HG03460 (cell line): ENCODE results near the gene CA4.
"Not testable (repeated sequence)": the region's sequence is repeated elsewhere in the genome, so short reads cannot be mapped to it uniquely, and the experiment has no call there.

ENCODE experiments used
- ATAC-seq: cut with Tn5 transposase; IDR thresholded peaks from one replicate; pipeline ENCODE4 v1.9.1; 2021; ENCODE audit not compliant: unreplicated experiment

CA4 gene

DNA sequence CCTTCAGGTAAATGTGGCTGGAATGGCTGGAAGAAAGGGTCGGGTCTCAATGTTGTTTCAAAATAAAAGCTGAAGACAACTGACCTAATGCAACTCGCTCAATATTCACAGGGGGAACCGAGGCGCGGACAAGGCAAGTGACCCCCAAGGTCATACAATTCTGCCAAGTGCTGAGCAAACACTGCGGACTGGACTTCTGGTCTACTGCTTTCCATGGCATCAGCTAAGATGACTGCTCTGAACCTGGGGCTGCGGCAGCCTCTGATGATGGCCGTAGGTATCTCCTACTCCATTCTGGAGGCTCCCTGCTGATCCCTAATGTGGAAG is 21.9 kb downstream of the CA4 start:
- no peak for ATAC-seq

DNA sequence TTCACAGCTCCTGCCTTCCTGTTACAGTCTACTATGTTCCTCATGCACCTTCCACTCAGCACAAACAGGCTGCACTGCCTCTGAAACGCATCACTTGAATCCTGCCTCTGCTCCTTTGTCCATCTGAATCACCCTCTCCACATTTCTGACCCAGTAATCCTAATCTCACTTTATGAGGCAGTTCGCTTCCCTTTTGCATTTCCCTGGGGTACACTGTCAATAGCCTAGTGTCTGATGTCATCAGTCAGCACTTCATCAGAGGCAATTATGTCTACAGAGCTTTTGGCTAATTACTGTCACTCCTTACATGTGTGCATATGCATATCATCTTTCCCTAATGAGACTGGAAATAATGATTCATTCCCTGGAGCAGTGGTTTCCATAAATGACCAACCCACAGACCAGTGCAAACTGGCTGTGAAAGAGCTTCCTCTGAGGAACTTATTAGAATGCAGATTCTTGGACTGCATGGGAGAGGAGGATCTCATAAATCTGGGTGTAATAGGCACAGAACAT is 23.6 kb downstream of the CA4 start:
- ATAC-seq = no peak

DNA sequence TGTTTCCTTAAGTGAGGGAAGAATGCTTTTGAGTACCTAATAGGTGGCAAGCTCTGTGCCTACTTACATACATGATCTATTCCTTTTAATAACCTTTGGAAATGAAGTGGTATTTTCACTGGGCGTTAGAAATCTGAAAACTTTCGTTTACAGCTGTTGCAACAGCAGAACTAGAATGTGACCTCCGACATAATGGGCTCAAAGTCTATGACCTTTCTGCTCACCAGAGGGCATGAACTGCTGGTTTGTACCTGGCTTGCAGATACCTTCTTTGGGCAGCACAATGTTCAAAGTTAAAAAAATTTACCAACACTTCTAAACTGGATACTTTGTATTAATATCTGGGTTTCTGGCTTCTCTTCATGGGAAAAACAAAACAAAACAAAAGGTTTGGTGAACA is 24.3 kb downstream of the CA4 start:
- no peak for ATAC-seq

DNA sequence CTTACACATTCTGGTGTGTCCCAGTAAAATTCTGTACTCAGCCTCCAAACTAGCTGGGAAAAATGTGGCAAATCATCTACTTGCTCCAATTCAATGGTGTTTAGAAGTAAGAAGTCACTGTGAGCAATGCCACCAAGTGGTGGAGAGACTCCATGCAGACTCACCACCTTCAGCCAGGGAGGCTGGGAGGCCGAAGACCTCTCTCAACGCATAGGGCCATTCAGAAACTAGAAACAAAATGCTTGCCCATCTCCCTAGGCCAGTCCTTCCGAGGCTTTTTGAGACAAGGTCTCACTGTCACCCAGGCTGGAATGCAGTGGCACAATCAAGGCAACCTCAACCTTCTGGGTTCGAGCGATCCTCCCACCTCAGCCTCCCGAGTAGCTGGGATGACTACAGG is 25.0 kb downstream of the CA4 start:
- not testable (repeated sequence) for ATAC-seq

DNA sequence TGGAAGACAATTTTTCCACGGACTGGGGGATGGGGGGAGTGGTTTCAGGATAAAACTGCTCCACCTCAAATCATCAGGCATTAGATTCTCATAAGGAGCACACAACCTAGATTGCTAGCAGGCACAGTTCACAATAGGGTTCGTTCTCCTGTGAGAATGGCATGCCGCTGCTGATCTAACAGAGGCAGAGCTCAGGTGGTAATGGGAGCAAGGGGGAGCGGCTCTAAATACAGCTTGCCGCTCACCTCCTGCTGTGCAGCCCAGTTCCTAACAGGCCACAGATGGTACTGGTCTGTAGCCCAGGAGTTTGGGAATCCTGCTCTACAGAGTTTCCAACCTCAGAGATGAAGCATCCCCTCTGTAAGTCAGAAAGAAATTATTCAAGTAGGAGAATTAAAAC is 27.0 kb downstream of the CA4 start:
- not testable (repeated sequence) for ATAC-seq

DNA sequence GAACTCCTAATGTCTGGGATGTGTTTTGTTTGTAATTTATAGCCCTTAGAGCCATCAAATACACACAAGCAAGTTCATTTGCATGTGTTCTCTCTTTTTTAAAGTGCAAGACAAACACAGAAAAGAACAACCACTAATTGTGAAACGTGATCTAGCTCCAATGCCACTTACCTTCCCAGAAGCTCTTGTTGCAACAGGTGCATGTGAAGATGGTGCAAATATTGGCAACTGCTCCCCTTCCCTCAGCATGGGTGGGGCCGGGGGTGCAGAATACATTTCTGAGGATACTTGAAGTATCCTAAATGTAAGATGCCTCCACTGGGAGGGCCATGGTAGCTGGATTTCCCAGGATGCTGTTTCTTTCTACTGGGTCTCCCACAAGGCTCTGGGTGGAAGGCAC is 28.4 kb downstream of the CA4 start:
- ATAC-seq = not testable (repeated sequence)

DNA sequence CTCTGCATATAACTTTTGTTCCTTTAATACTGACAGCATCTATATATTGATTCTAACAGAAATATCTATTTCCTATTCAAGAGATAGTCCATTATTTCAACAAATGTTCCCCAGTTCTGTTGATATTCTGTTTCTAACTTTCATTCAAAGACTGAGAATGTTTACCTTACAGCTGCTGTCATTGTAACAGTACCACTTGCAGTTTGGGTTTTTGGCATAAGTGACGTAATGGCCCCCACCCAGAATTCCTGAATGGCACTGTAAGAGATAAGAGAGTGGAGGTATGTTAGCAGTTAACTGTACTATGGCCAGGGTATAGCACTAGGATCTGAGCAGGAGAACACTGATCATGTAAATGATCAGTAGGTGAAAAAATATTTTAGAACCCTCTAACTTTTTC is 30.6 kb downstream of the CA4 start:
- ATAC-seq = not testable (repeated sequence)

DNA sequence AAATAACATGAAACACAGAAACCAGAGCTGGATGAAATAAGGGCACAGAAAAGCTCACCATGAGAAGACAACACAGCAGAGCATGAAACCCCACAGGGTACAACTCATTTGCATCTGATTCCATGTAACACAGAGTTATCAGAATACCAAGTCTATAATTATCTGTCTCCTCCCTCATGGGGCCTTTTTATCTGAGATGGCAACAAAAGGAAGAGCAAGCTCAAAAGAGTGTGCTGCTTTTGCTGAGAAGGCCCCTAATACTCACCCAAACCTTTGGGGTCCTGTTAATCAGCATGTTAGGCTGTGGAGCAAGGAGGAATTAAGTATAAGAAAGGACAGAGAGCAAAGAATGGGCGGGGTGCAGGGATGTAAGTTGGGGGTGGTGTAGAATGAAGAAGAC is 36.6 kb downstream of the CA4 start:
- not testable (repeated sequence) for ATAC-seq

DNA sequence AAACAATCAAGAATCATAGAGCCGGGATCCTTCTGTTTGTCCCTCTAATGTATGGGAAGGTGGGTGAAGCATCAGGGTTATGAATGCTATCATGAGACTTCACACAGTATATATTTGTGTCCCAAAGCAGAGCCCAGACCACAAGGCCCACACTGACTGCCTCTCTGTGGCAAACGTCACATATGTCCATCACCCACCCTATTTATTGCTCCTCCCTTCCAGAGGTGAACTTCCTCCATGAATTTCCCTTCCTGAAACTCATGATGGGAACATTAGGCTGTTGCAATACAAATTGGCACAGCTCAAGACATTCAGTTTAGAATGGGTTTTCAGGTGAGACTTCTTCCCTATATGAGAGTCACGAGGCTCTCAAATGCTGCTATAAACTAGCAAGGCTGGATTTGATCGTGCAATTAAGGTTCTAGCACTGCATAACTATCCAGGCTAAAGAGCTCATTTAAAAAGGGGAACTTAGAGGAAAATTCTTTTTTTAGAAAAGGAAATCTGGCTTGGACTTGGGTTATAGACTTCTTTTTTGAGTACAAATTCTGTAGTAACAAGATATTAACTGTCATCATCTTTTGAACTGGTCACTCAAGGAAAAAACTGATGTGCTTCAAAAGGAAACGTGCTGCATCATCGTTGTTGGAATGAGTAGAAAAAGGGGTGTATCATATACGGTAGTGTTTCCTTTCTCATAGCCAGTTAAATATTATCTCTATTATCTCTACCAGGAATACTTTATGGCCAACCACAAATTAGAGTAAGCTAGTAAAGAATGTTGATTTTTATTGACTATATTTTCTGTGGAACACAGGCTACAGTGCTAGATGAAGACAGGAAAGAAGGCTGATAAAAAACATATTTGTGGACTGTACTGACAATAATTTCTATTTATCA is 37.3 kb downstream of the CA4 start:
- not testable (repeated sequence) for ATAC-seq

DNA sequence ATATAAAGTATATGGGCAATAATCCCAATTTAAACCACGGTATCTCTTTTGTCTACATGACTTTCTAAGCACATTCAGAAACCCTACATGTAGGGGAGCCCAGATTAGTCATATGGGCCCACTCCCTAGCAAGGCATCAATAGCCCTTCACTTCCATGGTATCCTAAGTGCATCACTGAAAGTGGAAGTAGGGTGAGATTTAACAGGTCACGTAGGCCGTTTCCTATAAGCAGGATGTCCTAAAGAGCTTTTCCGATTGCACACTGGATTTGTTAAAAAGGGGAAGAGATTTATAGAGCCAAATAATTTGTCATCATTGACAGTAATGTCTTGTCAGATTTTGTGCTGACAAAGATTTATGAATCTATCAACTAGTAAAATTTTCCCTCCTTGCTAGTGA is 39.0 kb downstream of the CA4 start:
- ATAC-seq = no peak

DNA sequence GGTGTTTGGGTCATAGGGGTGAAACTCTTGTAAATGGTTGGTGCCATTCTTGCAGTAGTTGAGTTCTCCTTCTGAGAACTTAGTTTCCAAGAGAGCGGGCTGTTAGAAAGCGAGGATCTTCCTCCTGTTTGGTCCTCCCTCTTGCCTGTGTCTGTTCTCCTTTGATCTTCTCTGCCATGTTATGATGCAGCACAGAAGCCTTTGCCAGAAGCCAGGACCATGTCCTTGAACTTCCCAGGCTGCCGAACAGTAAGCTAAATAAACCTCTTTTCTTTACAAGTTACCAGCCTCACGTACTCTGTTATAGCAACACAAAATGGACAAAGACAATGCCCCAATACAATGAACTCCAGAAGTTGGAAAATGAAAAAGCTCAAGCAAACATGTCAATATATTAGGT is 40.3 kb downstream of the CA4 start:
- not testable (repeated sequence) for ATAC-seq

DNA sequence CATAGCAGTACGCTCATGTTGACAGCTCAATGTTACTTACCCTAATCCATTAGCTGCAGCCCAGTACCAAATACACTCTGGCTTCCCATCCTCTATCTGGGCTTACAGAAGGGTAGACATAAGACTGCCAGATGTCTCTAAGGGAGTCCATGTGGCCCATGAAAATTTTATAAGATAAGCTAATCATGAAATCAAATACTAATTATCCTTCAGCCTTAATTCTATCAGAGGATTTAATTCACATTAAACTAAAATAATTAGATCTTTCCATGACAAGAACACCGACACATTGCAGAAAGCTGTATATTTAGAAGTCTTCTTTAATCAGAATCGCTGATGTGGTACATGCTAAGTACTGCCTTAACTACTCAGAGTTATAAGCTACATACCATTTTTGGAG is 43.3 kb downstream of the CA4 start:
- ATAC-seq = not testable (repeated sequence)

DNA sequence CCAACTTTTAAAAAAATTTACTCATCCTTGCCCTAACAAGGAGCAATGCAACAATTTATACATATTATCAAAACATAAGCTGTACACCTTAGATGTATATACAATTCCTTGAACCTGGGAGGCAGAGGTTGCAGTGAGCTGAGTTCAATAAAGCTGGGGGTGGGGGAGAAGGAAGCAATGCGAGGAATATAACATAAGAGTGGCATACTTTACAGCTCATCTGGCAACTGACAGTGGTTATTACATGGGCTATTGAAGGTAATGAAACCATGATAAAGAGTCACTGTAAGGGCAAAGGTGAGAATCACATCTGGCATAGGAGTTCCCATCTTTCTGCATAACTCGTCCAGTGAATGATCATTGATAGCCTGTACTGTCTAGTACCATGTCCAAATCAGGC is 43.7 kb downstream of the CA4 start:
- no peak for ATAC-seq

DNA sequence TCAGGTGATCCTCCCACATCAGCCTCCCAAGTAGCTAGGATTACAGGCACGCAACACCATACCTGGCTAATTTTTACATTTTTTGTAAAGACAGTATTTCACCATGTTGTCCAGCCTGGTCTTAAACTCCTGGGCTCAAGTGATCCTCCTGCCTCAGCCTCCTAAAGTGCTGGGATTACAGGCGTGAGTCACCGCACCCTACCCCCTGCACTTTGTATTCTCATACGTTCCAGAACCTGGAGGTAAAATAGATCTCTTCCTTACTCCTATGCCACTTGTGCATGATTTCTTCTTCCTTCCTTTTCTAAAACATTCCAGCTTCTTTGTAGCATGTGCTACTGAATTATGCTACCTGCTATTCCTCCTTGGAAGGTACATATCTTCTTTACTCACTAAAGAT is 44.4 kb downstream of the CA4 start:
- not testable (repeated sequence) for ATAC-seq

DNA sequence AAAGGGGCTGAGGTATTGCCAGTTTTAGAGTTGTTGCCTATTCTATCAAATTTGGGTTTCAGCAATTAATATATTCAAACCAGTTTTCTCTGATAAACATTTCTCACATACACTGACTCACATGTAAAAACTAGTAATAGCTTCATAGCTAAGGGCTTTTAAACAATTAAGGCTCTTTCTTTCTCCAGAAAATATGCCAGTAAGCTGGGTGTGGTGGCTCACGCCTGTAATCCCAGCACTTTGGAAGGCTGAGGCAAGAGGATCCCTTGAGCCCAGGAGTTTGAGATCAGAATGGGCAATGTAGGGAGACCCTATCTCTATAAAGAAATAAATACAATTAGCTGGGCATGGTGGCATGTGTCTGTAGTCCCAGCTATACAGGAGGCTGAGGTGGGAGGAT is 48.9 kb downstream of the CA4 start:
- not testable (repeated sequence) for ATAC-seq

DNA sequence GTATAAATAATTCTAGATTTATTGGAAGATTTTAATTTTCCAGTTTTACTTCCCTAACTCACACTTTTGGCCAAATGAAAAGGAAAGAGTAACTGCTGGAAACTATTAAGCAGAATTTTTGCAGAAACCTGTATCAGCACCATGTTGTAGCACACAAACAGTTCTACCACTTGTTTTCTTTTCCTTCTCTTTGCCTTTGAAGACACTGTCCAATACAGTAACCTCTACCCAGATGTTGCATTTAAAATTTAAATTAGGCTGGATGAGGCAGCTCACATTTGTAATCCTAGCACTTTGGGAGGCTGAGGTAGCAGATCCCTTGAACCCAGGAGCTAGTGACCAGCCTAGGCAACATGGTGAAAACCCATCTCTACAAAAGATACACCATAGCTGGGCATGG is 56.0 kb downstream of the CA4 start:
- ATAC-seq = not testable (repeated sequence)

DNA sequence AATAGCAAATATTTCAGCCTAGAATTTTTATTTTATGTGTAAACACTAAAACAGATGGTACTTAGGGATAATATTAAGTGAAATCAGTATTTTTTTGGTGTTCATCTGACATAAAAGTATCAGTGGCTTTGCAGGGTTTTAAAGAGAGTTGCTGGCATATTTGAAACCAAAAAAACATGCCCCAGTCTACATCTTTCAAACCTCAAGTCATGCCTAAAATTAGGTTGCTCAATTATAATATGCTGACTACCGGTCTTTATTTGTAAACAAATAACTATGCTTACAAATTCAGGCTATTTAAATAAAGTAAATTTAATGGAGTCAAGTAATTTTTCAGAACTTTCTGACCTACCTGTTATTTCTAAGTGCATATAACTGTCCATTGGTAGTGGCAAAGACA is 58.5 kb downstream of the CA4 start:
- not testable (repeated sequence) for ATAC-seq
